ENCODE results near the gene ZP3.

- TF ChIP-seq CTCF (IDR thresholded peaks at IDR 0.05) = peak in 4 of 12 donors; percentile 7 to 22 (median 9)
- TF ChIP-seq POLR2A (IDR thresholded peaks at IDR 0.05) = no peak
These were observed 41.4 kb upstream of the ZP3 start for GRCh38 chr7:76383089-76383944.
